GM18870 (cell line): ENCODE measurements around the gene SFTPB.
"Not testable (repeated sequence)": the region's sequence is repeated elsewhere in the genome, so short reads cannot be mapped to it uniquely, and the experiment has no call there.

Experiments
- ATAC-seq: cut with Tn5 transposase; IDR thresholded peaks from one replicate; pipeline ENCODE4 v1.9.1; 2021; ENCODE audit warnings: moderate library complexity; ENCODE audit not compliant: unreplicated experiment

Gene SFTPB

DNA sequence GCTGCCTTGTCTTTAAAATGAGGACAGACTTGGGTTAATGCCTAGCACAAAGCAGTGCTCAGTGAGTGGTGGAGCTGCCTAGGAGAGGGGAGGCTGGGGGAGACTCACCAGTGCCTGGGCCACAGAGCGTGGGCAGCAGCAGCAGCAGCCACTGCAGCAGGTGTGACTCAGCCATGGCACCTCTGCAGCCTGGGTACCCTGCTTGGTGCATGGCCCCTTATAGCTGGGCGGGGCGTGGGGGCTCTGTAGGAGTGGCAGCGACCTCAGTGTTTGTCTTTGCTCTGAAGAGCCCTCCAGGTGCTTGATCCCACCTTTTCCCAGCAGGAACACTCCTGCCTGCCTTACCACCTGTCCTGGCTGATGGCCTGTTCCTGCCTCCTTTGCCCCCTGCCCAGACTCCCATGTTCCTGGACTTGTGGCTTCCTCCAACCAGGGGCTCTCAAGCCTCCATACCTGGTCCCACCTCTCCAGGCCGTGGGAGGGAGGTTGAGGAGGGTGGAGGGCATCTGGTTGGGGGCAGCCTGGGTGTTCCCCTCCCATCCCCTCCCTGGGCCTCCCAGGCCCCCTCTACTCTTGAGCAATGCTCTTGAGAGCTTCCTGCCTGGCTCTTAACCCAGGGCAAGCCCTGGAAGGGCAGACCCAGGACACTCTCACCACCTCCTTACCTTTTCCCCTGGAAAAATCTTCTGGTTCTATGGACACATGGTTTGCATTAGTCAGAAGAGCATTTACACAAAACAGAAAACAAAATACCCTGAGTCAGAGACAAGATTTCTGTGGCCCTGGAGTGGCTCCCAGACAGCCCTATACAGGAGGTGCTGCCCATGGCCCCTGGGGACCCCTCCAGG lies at the start of gene SFTPB:
Gene SFTPB (minus strand): TSS at position 191 of the 848 bp plus-strand sequence. CDS start 16 bp downstream, at position 175.
- no peak for ATAC-seq

GRCh38 chr2:85717308-85718008 lies 49.5 kb upstream of the SFTPB start:
- no peak for ATAC-seq

GRCh38 chr2:85716346-85716914 lies 48.4 kb upstream of the SFTPB start:
- no peak for ATAC-seq

DNA sequence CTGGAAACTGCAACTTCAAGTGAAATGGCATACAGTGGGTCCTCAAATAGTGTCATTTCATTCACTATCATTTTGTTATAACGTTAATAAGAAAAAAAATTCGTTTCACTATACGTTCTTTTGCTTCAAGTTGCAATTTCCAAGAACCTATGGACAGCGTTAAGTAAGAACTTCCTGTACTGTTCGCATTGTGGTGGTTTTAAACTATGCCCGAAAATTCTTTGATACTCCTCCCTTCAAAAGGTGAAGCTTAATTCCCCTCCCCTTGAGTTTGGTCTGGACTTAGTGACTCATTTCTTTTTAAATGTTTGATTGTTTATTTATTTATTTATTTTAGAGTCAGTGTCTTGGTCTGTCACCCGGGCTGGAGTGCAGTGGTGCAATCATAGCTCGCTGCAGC lies 46.8 kb upstream of the SFTPB start:
- ATAC-seq, result no peak

GRCh38 chr2:85714421-85714820 lies 46.4 kb upstream of the SFTPB start:
- ATAC-seq, result not testable (repeated sequence)

DNA sequence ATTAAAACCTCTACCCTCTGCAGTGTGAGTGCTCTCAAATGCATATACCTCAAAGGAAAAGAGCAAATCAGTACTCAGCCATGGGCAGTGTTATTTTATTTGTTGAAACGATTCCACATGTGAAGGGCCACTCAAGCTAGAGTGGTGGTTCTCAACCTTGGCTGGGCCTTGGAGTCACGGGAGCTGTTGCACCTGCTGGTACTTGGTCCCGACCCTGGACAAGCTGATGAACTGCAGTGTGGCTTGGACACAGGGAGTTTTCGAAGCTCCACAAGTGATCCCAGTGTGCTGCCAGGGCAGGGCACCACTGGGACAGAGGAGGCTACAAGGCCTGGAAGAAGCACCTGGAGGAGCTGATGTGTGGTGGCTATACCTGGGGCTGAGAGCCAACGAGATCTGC lies 45.8 kb upstream of the SFTPB start:
- ATAC-seq, result no peak

DNA sequence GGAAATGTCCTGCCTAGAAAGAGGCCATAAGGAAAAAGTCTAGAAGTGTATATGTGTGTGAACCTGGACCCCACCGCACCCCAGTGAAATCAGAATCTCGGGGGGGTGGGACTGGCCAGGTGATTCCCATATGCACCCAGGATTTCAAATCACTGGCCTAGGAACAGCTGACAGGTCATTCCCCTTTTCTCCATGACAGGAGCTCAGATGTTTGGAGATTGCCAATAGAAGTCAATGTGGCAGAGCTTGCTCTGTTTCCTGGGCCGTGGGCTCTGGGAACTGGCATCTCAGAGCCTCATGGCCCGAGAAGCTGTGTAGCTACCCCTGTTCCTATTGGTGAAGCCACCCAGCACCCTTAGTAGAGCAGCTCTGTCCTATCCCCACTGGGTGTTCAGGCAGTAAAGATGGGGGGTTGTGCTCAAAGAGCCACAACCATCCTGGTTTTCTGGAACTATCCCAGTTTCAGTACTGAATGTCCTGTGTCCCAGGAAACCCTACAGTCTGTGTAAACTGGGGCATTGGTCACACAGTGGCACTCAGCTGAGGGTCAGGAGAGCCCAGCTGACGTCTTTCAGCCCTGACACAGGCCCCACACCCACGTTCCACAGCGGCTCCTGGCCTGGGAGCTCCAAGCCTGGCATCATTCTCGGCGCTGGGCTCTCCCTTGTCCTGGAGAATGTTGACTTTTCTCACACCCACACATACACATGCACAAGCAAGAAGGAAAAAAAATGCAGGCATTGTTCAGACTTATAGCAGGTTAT lies 45.0 kb upstream of the SFTPB start:
- ATAC-seq, result no peak

DNA sequence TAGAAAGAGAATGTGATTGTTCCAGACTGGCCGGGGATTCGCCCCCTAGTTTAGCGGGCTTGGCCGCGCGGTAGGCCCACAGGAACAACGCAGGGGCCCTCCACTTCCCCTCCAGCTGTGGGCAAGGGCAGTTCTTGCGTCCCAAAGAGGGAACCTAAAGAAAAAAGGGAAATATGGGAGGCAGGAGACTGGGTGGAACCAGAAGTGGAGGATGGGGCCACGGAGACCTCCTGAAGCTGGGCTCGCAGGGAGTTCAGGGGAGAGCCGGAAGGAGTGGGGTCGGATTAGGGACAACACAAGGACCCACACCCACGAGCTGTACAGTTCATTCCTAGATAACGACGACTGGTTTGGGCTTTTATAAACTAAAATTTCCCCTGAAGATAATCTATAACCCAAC lies 44.3 kb upstream of the SFTPB start:
- no peak for ATAC-seq

DNA sequence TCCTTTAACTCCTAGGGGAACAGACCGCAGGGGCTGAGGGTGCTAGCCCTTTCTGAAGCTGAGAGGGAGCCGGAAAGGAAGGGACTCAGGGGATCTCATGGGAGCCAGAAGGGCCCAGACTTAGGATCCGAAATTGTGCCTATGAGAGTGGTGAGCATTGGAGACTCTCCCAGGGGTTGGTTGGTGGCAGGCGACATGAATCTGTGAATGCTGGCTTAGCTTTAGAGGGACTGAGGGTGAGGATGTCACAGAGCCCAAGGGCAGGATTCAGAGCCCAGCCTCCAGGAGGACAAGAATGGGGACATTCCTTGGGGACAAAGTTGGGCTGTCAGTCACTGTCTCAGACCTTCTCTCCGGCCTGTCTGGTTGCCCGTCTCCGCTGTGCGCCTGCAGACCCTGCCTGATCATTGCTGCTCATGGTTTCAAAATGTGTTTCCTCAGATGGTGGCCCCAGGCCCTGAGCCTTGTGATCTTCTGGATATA lies 43.6 kb upstream of the SFTPB start:
- ATAC-seq, result no peak

GRCh38 chr2:85710687-85711577 lies 42.9 kb upstream of the SFTPB start:
- ATAC-seq, result no peak

DNA sequence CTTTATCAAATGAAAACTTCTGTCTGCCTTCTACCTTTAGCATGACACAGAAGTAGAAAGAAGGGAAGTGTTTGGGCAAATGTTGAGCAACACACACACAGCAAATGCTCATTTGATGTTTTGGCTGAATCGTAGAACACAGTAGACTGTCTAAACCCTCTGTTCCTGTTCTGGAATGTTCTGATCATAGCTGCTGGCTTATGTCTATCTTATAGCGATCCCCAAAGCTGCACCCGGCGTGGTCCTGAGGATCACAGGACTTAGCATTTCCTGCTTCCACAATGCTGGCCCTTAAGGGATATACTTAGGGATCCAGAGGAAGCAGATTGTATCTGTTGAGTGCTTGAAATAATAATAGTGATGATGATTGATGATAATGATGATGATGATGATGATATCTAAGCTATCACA lies 41.4 kb upstream of the SFTPB start:
- no peak for ATAC-seq

- ATAC-seq, result no peak
Measured at GRCh38 chr2:85708641-85709040, 40.6 kb upstream of the SFTPB start.

DNA sequence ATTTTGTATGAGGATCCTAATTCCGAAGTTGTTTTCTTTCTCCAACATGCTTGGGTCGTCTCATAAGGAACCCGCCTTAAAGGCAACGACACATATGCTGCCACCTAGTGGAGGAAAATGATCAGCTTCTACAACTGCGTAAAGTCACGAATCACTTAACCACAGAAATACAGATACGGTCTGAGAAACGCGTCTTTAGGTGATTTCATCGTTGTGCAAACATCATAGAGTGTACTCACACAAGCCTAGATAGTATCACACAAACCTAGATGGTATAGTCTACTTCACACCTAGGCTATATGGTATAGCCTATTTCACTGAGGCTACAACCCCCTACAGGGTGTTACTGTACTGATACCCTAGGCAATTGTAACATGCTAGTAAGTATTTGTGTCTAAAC lies 39.3 kb upstream of the SFTPB start:
- ATAC-seq, result no peak

GRCh38 chr2:85706599-85707296 lies 38.7 kb upstream of the SFTPB start:
- ATAC-seq, result no peak

DNA sequence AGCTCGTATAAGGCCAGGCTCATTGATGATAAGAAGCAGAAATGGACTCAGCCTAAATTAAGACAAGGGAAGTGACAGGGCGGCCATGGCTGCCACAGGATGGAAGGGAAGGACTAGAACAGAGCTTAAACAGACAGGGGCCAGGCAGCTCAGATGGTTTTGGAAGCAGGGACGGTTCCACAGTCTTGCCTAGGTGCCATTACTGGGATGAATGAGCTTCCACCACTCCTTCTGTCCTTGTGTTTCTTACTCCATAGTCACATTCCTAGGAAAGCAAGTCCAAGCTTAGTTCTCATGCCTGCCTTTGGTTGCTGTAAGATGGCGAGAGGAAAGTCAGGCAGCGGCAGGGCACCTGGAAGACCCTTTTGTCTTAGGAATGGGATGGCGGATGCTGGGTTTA lies 38.1 kb upstream of the SFTPB start:
- ATAC-seq, result no peak

DNA sequence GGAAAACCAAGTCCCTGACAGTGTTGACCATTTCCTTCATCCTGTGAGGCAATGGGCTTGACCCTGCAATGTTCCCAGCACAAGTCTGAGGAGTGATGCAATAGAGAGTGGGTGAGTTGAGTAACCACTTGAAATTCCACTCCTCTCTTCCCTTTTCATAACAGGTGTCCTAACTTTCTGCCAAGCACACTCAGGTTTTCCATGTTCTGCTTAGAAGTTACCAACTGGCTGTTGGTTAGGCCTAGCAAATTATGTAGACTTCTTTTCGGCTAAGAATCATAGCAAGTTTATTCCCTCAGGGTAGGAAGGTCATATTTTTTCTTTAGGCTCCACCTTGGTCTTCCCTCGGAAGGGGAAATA lies 37.7 kb upstream of the SFTPB start:
- ATAC-seq, result no peak

- no peak for ATAC-seq
Measured at GRCh38 chr2:85704800-85705679, 37.0 kb upstream of the SFTPB start.

- no peak for ATAC-seq
Measured at GRCh38 chr2:85704038-85704437, 36.0 kb upstream of the SFTPB start.

DNA sequence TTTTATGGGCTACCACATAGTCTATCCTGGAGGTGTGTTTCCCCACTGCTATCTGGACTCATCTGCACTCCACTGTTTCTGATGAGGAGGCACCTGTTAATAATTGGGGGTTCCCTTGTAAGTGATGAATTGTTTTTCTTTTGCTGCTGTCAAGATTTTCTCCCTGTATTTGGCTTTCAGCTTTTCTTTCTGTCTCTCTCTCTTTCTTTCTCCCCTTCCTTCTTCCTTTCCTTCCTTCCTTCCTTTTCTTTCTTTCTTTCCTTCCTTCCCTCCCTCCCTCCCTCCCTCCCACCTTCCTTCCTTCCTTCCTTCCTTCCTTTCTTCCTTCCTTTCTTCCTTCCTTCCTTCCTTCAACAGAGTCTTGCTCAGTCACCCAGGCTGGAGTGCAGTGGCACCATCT lies 35.3 kb upstream of the SFTPB start:
- no peak for ATAC-seq
